Sigmoid colon (tissue), 7 donors: ENCODE data around the gene STPG3. TPM values are rescaled to one million over a fixed set of nuclear protein-coding genes. Genes with fewer than 3 reads are reported as not detected.

Source experiments
- DNase-seq: peaks from one replicate; pipeline ENCODE4 v3.0.0-alpha.2; 2019
- H3K27ac ChIP-seq, 4 donors: fragments of 200-600 bp; sonication (generic); one replicate each; pipeline ENCODE4 v1.5.1; 2016 to 2019; ENCODE audit warnings: mild to moderate bottlenecking in 1 of 4
- H3K27me3 ChIP-seq, 3 donors: fragments of 200-600 bp; sonication (generic); one replicate each; pipeline ENCODE4 v1.5.1; 2019; ENCODE audit warnings: mild to moderate bottlenecking in 1 of 3
- H3K36me3 ChIP-seq, 4 donors: fragments of 200-600 bp; sonication (generic); one replicate each; pipeline ENCODE4 v1.5.1; 2016 to 2019
- H3K4me1 ChIP-seq, 4 donors: fragments of 200-600 bp; sonication (generic); one replicate each; pipeline ENCODE4 v1.5.1; 2017 to 2019
- H3K4me3 ChIP-seq, 4 donors: fragments of 200-600 bp; sonication (generic); one replicate each; pipeline ENCODE4 v1.5.1; 2017 to 2019; ENCODE audit warnings: mild to moderate bottlenecking in 2 of 4, moderate library complexity in 1 of 4
- H3K9me3 ChIP-seq, 4 donors: fragments of 200-600 bp in 3 of 4; sonication (generic) in 3 of 4; one replicate each; pipeline versions ENCODE4 v1.5.1 to v1.6.1; 2013 to 2019
- EP300 ChIP-seq, 4 donors: sonication (generic); formaldehyde crosslinking; IDR thresholded peaks; one replicate each; pipeline ENCODE4 v1.6.1; 2017; ENCODE audit warnings: antibody characterized with exemption in 4 of 4
- POLR2A ChIP-seq, 2 donors: fragments of 450-650 bp; IDR thresholded peaks; one replicate each; pipeline ENCODE4 v1.6.1; 2016; ENCODE audit warnings: antibody characterized with exemption in 2 of 2, mild to moderate bottlenecking in 2 of 2, moderate library complexity in 2 of 2
- POLR2AphosphoS5 ChIP-seq, 4 donors: sonication (generic); formaldehyde crosslinking; IDR thresholded peaks; one replicate each; pipeline ENCODE4 v1.6.1; 2017; ENCODE audit warnings: antibody characterized with exemption in 4 of 4
- WGBS, 2 donors: extraction: QIAGEN DNeasy Blood & Tissue Kit; methylation state at CpG; one replicate each; pipeline ENCODE4 v1.1.7; 2013; 5-methylcytosine and 5-hydroxymethylcytosine counted together
- intact Hi-C: fragments of 100-400 bp; cut with DNase I; formaldehyde crosslinking; loops from one replicate; pipeline ENCODE4 v1.15.1; 2023
- polyA plus RNA-seq, 3 donors: library from polyadenylated mRNA; stranded (reverse); fragments of 200-250 nt; gene quantifications; one replicate each; pipeline ENCODE4 v1.2.3, GENCODE V29; 2013
- total RNA-seq, 4 donors: library from RNA; depleted of rRNA; stranded (reverse); fragments of >200 nt; gene quantifications; one replicate each; pipeline ENCODE4 v1.1.0, GENCODE V29; 2016
- TF ChIP-seq, protein P1 (sequence below), 4 experiments: fragments of 450-650 bp in 3 of 4; fragments of 200-600 bp in 1 of 4; IDR thresholded peaks; one replicate each; pipeline ENCODE4 v1.5.1; 2016 to 2019; ENCODE audit warnings: antibody characterized with exemption in 4 of 4, mild to moderate bottlenecking in 3 of 4, moderate library complexity in 2 of 4
- donor health status: healthy with polysubstance abuse.
- donor health status: Bipolar disorder and iron deficiency.
- donor health status: healthy.

STPG3 gene
- total and polyA plus RNA-seq, 7 donors: not detected

GRCh38 chr9:137247135-137247915, 3.8 kb upstream of the STPG3 start:
- no peak overlapping the region for H3K27ac ChIP-seq
- no peak for DNase-seq
- peaks cover 0 to 10% (median 6%) of the 10 kb centered on the region in 3 donors for H3K27me3 ChIP-seq
- H3K9me3 ChIP-seq: no peaks in the 10 kb centered on the region
- intact Hi-C loops: no loop called here
- H3K4me1 ChIP-seq: peaks cover 0 to 22% (median 15%) of the 10 kb centered on the region in 4 donors
- TF ChIP-seq POLR2AphosphoS5 (IDR thresholded peaks at IDR 0.05) (no peak), EP300 (IDR thresholded peaks at IDR 0.05) (no peak), POLR2A (IDR thresholded peaks at IDR 0.05) (no peak)
- TF ChIP-seq, protein P1, sequence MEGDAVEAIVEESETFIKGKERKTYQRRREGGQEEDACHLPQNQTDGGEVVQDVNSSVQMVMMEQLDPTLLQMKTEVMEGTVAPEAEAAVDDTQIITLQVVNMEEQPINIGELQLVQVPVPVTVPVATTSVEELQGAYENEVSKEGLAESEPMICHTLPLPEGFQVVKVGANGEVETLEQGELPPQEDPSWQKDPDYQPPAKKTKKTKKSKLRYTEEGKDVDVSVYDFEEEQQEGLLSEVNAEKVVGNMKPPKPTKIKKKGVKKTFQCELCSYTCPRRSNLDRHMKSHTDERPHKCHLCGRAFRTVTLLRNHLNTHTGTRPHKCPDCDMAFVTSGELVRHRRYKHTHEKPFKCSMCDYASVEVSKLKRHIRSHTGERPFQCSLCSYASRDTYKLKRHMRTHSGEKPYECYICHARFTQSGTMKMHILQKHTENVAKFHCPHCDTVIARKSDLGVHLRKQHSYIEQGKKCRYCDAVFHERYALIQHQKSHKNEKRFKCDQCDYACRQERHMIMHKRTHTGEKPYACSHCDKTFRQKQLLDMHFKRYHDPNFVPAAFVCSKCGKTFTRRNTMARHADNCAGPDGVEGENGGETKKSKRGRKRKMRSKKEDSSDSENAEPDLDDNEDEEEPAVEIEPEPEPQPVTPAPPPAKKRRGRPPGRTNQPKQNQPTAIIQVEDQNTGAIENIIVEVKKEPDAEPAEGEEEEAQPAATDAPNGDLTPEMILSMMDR (IDR thresholded peaks at IDR 0.05): no peak
- whole genome bisulfite sequencing, 2 donors: 84 to 90% methylated on average over 20 of the region's 20 CpGs
- peaks cover 4 to 16% (median 13%) of the 10 kb centered on the region in 4 donors for H3K36me3 ChIP-seq
- H3K4me3 ChIP-seq: no peak overlapping the region

GRCh38 chr9:137247916-137248175, 3.2 kb upstream of the STPG3 start:
- no peak for DNase-seq
- peaks cover 0 to 10% (median 6%) of the 10 kb centered on the region in 3 donors for H3K27me3 ChIP-seq
- intact Hi-C loops: no loop called here

DNA sequence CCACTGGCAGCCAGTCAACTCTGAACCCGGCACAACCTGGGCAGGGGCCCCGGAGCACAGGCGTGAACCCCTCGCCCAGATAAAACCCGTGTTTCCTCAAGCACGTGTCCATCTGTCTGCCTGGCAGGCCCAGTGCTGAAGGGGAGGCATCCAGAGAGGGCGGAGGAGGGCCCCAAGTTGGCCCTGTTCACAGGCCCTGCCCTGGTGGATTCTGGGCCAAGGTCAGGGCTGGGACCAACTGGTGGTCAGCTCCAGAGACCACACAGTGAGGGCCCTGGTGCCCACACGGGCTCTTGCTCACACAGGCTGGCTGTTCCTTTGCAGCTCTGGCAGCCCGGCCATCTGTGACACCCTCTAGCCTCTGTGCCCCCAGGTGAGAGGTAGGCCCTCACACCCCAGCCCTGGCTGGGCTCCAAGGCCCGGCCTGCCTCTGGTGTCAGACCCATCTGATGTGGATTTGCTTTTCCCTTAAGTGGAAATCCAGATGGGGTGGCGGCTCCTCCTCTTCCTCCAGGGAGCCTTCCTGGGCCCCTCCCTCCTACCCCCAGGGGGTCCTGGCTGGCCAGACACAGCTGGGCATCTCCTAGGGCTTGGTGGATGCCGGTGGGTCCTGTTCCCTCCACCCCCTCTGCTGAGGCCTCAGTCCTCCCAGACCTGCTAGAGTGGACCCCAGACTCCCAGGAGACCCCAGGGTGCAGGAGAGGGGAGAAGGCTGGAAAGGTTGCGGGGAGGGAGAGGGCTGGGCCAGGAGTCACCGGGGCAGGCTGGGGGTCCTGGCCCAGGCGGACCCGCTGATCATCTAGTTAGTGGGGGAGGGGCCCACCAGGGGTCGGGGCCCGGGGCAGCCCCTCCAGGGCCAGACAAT, 525 bp upstream of the STPG3 start:
- Histone ChIP-seq H3K4me1 (peaks cover 0 to 13% (median 11%) of the 10 kb centered on the region in 4 donors), H3K4me3 (no peak overlapping the region), H3K27me3 (peaks cover 0 to 10% (median 6%) of the 10 kb centered on the region in 3 donors), H3K9me3 (no peaks in the 10 kb centered on the region), H3K36me3 (no peaks in the 10 kb centered on the region), H3K27ac (no peak overlapping the region)
- intact Hi-C loops: loop anchor here (5.0 kb wide), 1 partner anchor 43 kb away; the partner anchor contains the start of genes NDOR1 and TMEM203
- WGBS, 2 donors: 63 to 79% methylated on average over 17 of the region's 18 CpGs
- TF ChIP-seq, protein P1 (IDR thresholded peaks at IDR 0.05): no peak
- TF ChIP-seq EP300 (IDR thresholded peaks at IDR 0.05) (no peak), POLR2AphosphoS5 (IDR thresholded peaks at IDR 0.05) (no peak), POLR2A (IDR thresholded peaks at IDR 0.05) (no peak)
- DNase-seq: no peak

More at GRCh38 chr9:137247916-137248175, 3.2 kb upstream of the STPG3 start:
- Histone ChIP-seq H3K36me3 (peaks cover 4 to 10% (median 9%) of the 10 kb centered on the region in 4 donors), H3K27ac (no peak overlapping the region), H3K4me3 (no peak overlapping the region), H3K4me1 (peaks cover 0 to 17% (median 9%) of the 10 kb centered on the region in 4 donors), H3K9me3 (no peaks in the 10 kb centered on the region)
- TF ChIP-seq POLR2A (IDR thresholded peaks at IDR 0.05): no peak
- TF ChIP-seq EP300 (IDR thresholded peaks at IDR 0.05): no peak
- no peak for TF ChIP-seq POLR2AphosphoS5 (IDR thresholded peaks at IDR 0.05)
- TF ChIP-seq, protein P1 (IDR thresholded peaks at IDR 0.05): no peak
- WGBS, 2 donors: 88% methylated on average over 6 of the region's 6 CpGs

GRCh38 chr9:137251490-137252268, 593 bp downstream of the STPG3 start:
- H3K27ac ChIP-seq: no peak overlapping the region
- H3K4me3 ChIP-seq: no peak overlapping the region
- H3K27me3 ChIP-seq: peaks cover 0 to 10% (median 6%) of the 10 kb centered on the region in 3 donors
- peaks cover 0 to 23% (median 21%) of the 10 kb centered on the region in 4 donors for H3K4me1 ChIP-seq
- H3K9me3 ChIP-seq: no peaks in the 10 kb centered on the region
- whole genome bisulfite sequencing, 2 donors: 81 to 89% methylated on average over 22 of the region's 22 CpGs
- no peak for TF ChIP-seq POLR2AphosphoS5 (IDR thresholded peaks at IDR 0.05)
- H3K36me3 ChIP-seq: peaks cover 0 to 6% (median 2%) of the 10 kb centered on the region in 4 donors
- no peak for DNase-seq
- intact Hi-C loops: loop anchor here (5.0 kb wide), 1 partner anchor 44 kb away; the partner anchor contains the start of genes NDOR1 and TMEM203
